ENCODE measurements around the gene GHSR.

GRCh38 chr3:172478116-172478515, 29.9 kb upstream of the GHSR start:
- TF ChIP-seq, protein P1, sequence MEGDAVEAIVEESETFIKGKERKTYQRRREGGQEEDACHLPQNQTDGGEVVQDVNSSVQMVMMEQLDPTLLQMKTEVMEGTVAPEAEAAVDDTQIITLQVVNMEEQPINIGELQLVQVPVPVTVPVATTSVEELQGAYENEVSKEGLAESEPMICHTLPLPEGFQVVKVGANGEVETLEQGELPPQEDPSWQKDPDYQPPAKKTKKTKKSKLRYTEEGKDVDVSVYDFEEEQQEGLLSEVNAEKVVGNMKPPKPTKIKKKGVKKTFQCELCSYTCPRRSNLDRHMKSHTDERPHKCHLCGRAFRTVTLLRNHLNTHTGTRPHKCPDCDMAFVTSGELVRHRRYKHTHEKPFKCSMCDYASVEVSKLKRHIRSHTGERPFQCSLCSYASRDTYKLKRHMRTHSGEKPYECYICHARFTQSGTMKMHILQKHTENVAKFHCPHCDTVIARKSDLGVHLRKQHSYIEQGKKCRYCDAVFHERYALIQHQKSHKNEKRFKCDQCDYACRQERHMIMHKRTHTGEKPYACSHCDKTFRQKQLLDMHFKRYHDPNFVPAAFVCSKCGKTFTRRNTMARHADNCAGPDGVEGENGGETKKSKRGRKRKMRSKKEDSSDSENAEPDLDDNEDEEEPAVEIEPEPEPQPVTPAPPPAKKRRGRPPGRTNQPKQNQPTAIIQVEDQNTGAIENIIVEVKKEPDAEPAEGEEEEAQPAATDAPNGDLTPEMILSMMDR (IDR thresholded peaks at IDR 0.05; ENCODE audit: low read length) = no peak
- no peak for TF ChIP-seq EZH2 (IDR thresholded peaks at IDR 0.05; ENCODE audit: borderline replicate concordance, low read length)
